IPS DF 4.7 (cell line): ENCODE results near the gene PIK3R5.
"Not testable (repeated sequence)": the region's sequence is repeated elsewhere in the genome, so short reads cannot be mapped to it uniquely, and the experiment has no call there.

ENCODE experiments used
- DNase-seq: peaks from one replicate; pipeline ENCODE4 v3.0.0-alpha.2; 2013; ENCODE audit warnings: low spot score; ENCODE audit errors: extremely low read depth

The PIK3R5 gene, protein sequence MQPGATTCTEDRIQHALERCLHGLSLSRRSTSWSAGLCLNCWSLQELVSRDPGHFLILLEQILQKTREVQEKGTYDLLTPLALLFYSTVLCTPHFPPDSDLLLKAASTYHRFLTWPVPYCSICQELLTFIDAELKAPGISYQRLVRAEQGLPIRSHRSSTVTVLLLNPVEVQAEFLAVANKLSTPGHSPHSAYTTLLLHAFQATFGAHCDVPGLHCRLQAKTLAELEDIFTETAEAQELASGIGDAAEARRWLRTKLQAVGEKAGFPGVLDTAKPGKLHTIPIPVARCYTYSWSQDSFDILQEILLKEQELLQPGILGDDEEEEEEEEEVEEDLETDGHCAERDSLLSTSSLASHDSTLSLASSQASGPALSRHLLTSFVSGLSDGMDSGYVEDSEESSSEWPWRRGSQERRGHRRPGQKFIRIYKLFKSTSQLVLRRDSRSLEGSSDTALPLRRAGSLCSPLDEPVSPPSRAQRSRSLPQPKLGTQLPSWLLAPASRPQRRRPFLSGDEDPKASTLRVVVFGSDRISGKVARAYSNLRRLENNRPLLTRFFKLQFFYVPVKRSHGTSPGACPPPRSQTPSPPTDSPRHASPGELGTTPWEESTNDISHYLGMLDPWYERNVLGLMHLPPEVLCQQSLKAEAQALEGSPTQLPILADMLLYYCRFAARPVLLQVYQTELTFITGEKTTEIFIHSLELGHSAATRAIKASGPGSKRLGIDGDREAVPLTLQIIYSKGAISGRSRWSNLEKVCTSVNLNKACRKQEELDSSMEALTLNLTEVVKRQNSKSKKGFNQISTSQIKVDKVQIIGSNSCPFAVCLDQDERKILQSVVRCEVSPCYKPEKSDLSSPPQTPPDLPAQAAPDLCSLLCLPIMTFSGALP

DNA sequence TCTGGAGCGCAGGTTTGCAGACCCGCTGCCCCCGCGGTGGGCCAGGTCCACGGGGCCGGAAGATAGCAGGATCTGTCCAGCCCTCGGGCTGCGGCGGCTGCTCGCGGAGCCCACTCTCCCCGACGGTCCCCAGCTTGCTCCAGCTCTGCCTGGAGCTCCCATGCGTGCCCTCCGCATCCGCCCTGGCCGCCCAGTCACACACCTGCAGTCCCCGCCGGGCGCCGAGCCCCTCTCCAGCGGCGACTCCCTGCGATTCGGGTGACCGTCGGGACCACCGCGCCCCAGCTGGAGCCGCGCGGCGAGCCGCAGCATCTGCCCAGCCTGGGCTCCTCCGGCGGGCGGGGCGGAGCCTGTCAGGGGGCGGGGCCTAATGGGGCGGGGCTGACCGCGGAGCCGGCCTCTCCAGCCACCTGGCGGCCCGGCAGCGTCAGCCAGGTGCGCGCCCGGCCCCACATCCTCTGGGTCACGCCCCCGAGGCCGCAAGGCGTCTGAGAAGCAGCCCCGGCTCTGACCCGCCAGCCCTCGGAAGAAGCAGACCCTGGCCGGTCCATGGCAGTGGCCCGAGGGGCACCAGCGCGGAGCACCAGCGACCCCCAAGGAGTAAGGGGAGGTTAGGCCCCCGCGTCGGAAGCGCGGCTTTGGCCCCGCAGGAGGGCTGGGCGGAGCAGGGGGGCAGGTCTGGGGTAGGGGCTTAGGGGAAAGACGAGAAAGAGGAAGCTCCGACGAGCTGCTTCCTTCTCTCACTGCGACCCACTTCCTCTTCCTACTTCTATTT is at the start of gene PIK3R5:
PIK3R5 (minus strand) TSS at position 314 of the 775 bp plus-strand sequence. CDS start 54,213 bp downstream, outside the sequence.
- no peak for DNase-seq

- DNase-seq = no peak
Observed at GRCh38 chr17:9011001-9011400, 45.5 kb upstream of the PIK3R5 start.

DNA sequence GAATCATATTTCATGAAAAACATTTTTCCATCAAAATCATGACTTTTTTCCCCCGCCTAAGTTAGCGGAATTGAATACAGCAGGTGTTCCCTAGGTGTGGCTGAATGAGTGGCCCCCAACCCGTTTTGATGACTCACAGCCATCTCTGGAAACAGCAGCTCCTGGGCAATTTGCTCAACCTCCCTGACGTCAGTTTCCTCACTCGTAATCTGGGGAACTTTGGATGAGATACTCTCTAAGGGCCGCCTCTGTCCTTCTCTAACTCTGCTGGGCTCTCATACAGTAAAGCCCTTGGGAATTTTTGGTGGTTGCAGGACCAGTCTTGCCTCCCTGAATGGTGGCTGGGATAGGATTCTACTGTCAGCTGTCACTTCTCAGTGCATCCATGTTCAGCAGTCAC is 44.2 kb upstream of the PIK3R5 start:
- DNase-seq = no peak

GRCh38 chr17:9009096-9009495 is 43.6 kb upstream of the PIK3R5 start:
- DNase-seq = no peak

DNA sequence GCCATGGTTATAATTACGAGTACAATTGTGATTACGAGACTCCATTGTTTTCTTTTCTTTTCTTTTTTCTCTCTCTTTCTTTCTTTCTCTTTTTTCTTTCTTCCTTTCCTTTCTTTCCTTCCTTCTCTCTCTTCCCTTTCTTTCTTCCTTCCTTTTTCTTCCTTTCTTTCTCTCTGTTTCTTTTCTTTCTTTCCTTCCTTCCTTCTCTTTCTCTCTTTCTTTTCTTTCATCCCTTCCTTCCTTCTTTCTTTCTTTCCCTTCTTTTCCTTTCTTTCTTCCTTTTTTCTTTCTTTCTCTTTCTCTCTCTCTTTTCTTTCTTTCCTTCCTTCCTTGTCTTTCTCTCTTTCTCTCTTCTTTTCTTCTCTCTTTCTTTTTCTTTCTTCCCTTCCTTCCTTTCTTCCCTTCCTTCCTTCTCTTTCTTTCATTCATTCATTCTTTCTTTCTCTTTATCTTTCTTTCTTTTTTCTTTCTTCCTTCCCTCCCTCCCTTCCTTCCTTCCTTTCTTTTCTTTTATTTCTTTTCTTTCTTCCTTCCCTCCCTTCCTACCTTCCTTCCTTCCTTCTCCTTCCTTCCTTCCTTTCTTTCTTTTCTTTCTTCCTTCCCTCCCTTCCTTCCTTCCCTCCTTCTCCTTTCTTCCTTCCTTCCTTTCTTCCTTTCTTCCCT is 41.7 kb upstream of the PIK3R5 start:
- no peak for DNase-seq

GRCh38 chr17:9006175-9006767 is 40.8 kb upstream of the PIK3R5 start:
- DNase-seq = no peak

DNA sequence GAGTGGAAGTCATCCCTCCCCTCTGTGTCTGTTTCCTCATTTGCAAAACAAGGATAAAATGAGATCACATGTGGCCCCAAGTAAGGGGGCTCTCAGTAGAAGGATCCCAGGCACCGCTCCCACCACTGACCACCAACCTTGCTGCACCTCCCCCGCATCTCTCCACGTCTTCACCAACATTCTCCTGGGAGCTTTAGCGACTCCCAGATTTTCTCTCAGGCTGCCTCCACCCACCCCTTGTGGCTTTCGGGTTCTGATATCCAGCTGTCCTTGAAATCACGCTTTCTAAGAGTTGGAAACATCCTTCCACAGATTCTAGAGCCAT is 39.4 kb upstream of the PIK3R5 start:
- no peak for DNase-seq

- no peak for DNase-seq
Observed at GRCh38 chr17:9004132-9004960, 38.8 kb upstream of the PIK3R5 start.

GRCh38 chr17:9003355-9004131 is 38.0 kb upstream of the PIK3R5 start:
- DNase-seq = no peak

- no peak for DNase-seq
Observed at GRCh38 chr17:9002606-9003354, 37.3 kb upstream of the PIK3R5 start.

DNA sequence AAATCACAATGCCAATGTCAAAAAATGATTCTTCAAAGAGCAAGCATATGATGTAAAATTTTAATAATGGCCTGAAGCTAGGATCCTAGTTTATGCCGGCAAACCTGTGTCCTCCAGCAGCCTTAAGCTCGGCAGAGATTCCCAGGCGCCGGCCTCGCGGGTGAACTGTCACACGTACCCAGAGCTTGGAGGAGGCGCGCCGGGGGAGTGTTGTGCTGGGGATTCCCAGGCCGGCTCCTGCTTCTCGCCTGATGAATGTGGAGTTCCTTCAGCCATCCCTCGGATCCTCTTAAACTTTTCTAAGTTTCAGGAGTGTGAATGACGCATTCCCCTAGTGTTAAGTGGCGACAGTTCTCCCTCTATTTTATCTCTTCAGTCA is 36.7 kb upstream of the PIK3R5 start:
- DNase-seq = no peak

GRCh38 chr17:9001559-9001958 is 36.1 kb upstream of the PIK3R5 start:
- DNase-seq = no peak

GRCh38 chr17:8997994-8998628 is 32.6 kb upstream of the PIK3R5 start:
- no peak for DNase-seq

DNA sequence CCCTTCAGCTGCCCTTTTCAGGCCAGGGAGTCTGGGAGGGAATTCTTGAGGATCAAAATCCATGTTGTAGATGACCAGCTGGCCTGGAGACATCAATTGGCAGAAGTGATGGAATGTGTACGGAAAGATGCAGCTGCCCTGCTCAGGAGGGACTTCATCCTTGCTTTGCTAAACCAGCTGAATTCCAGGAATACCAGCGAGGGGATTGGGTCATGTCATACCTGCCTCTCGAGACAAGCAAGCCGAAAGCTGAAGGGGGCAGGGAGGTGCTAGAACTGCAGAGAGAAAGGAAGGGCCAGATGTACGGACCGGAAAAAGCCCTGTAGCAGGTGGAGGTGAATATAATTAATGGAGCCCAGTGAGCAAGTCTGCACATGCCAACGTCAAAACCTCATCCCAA is 30.2 kb upstream of the PIK3R5 start:
- no peak for DNase-seq

- DNase-seq = no peak
Observed at GRCh38 chr17:8994319-8994718, 28.8 kb upstream of the PIK3R5 start.

DNA sequence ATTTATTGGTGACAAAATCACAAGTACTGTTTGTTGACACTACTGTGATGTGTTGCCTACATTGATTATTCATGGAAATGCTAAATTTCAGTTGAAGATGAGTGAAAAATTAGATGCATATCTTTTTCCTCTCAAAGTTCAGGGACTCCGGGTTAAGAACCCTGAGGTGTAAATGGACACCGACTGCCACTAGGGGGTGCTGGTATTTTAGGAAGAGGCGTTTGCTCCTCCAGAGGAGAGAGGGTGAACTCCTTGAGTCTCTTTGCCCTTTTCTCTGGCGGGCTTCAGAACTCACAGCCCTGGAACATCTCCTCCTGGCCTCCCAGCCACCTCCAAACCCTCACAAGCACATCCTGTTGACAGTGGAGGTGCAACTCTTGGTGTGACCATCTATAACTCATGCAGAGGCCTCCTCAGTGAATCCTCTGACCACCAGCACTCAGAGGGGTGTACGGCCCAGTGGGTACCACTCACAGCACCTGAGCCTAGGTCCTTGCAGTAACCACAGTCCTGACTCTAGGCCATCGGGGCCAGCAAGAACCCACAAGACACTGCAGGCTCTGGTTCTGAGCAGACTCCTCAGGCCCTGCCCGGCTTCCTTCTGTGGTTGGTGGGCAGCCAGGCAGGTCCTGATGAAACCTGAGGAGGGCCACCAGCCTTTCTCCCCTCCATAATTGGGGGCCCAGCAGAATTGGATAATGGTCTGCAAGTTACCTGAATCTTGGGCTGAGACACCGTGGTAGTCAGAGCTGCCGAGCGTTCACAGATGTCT is 26.2 kb upstream of the PIK3R5 start:
- no peak for DNase-seq

- DNase-seq = not testable (repeated sequence)
Observed at GRCh38 chr17:8988263-8988935, 22.9 kb upstream of the PIK3R5 start.
